ENCODE data around the gene ERFE. TPM values are rescaled to one million over a fixed set of nuclear protein-coding genes. Genes with fewer than 3 reads are reported as not detected.

Gene ERFE
- total and polyA plus RNA-seq, 2 donors (not counting 3 experiments of a cell fraction or from before 2014, with no cell fraction given) = 0.65 to 1.2 TPM

GRCh38 chr2:238161291-238162051 lies 2.7 kb downstream of the ERFE start:
- ChIA-PET POLR2A (no interaction called here), CTCF (interaction anchor here (1.2 to 3.2 kb wide), 3 partner anchors 8 to 303 kb away, joined by 4 to 35 read pairs (median 13); no protein-coding TSS in a partner anchor)
- FAIRE-seq = no peak
- TF ChIP-seq POLR2AphosphoS5 (IDR thresholded peaks at IDR 0.05; ENCODE audit: insufficient read depth, low read depth, low read length) (no peak), MAX (IDR thresholded peaks at IDR 0.05; ENCODE audit: insufficient read depth, insufficient read length) (no peak), EZH2 (IDR thresholded peaks at IDR 0.05; ENCODE audit: borderline replicate concordance, low read depth, low read length, severe bottlenecking) (no peak), GATA2 (IDR thresholded peaks at IDR 0.05; ENCODE audit: insufficient read depth, insufficient read length, low read depth, low read length) (no peak), CTCF (IDR thresholded peaks at IDR 0.05; ENCODE audit: extremely low read depth in 1 of 2, insufficient read depth in 1 of 2, low read depth in 1 of 2, low read length in 2 of 2) (no peak), MYC (IDR thresholded peaks at IDR 0.05; ENCODE audit: low read depth, low read length) (no peak)
- Histone ChIP-seq H3K9me1 (replicated peaks; ENCODE audit: control insufficient read depth, extremely low read depth, insufficient read depth, low read length) (no peaks in the 10 kb centered on the region), H3K27me3 (ENCODE audit: control insufficient read depth in 2 of 2, insufficient read depth in 2 of 2, low read length in 2 of 2) (peaks cover 4 to 13% of the 10 kb centered on the region in 2 experiments), H2AFZ (ENCODE audit: low read depth, low read length) (no peak overlapping the region), H4K20me1 (replicated peaks; ENCODE audit: control insufficient read depth, extremely low read depth, insufficient read depth, low read length) (no peaks in the 10 kb centered on the region), H3K36me3 (ENCODE audit: control insufficient read depth in 2 of 2, extremely low read depth in 1 of 2, insufficient read depth in 2 of 2, low read length in 2 of 2) (no peaks in the 10 kb centered on the region), H3K4me2 (ENCODE audit: insufficient read depth, low read length) (no peak overlapping the region), H3K79me2 (ENCODE audit: control insufficient read depth, insufficient read depth, low read length) (no peaks in the 10 kb centered on the region), H3K4me3 (replicated peaks in 1 of 3; ENCODE audit: insufficient read depth in 1 of 3, low read depth in 1 of 3, low read length in 3 of 3) (no peak overlapping the region), H3K9me3 (replicated peaks; ENCODE audit: control insufficient read depth, insufficient read depth, low read length) (no peaks in the 10 kb centered on the region), H3K4me1 (ENCODE audit: control insufficient read depth, extremely low read depth, insufficient read depth, low read length) (no peaks in the 10 kb centered on the region), H3K27ac (ENCODE audit: insufficient read depth, low read depth, low read length) (no peak overlapping the region), H3K9ac (replicated peaks; ENCODE audit: extremely low read depth, insufficient read depth, low read length) (no peak overlapping the region)
- dilution Hi-C loops (cut with MboI; ENCODE audit: extremely low pct_ligation_motif_present, low sequenced_read_pairs) (no loop called here), intact Hi-C loops (cut with micrococcal nuclease) (no loop called here)
- no TSS peak for BruUV-seq (replicated peaks)
- DNase-seq (ENCODE audit: low read depth, low spot score) = no peak

All from endothelial cell of umbilical vein (primary cell).